GM06990 (cell line): ENCODE results near the gene RPL35.

Experiments
- DNase-seq: peaks from one replicate; pipeline ENCODE4 v3.0.0-alpha.2; 2011; ENCODE audit not compliant: insufficient read length; ENCODE audit errors: extremely low read depth
- H3K27me3 ChIP-seq: replicated peaks from 2 replicates; pipeline ENCODE4 v1.6.0; 2011; ENCODE audit warnings: low read length; ENCODE audit not compliant: control insufficient read depth, insufficient read depth
- H3K36me3 ChIP-seq: 2 replicates; pipeline ENCODE4 v1.5.1; 2011; ENCODE audit warnings: low read length; ENCODE audit not compliant: control insufficient read depth, insufficient read depth
- H3K4me3 ChIP-seq: replicated peaks from 2 replicates; pipeline ENCODE4 v1.5.1; 2011; ENCODE audit warnings: low read depth, mild to moderate bottlenecking, control low read depth, low read length
- CTCF ChIP-seq: IDR thresholded peaks from 2 replicates; pipeline ENCODE4 v1.5.1; 2011; ENCODE audit warnings: low read length, control low read depth, mild to moderate bottlenecking, inconsistent platforms; ENCODE audit not compliant: insufficient read depth, poor library complexity, severe bottlenecking

Gene RPL35

GRCh38 chr9:124861342-124862229, at the start of gene RPL35, which contains the start of gene ARPC5L:
Gene RPL35, minus strand, starts transcription at chr9:124861957. Its CDS starts 45 bp downstream, at chr9:124861912.
Gene ARPC5L, plus strand, starts transcription at chr9:124862130. Its CDS starts 7,161 bp downstream, at chr9:124869291.
- H3K27me3 ChIP-seq: no peaks in the 10 kb centered on the region
- DNase-seq: peak; percentile 98
- TF ChIP-seq CTCF: peak; percentile 22

GRCh38 chr9:124908098-124908497, 46.3 kb upstream of the RPL35 start:
- peaks cover 12% of the 10 kb centered on the region for H3K36me3 ChIP-seq

More at GRCh38 chr9:124861342-124862229, at the start of gene RPL35, which contains the start of gene ARPC5L:
- Histone ChIP-seq H3K4me3 (peak within 1 kb of the TSS; percentile 95), H3K36me3 (peaks cover 35% of the 10 kb centered on the region)

GRCh38 chr9:124906966-124907365, 45.2 kb upstream of the RPL35 start:
- Histone ChIP-seq H3K27me3 (no peaks in the 10 kb centered on the region), H3K36me3 (peaks cover 12% of the 10 kb centered on the region), H3K4me3 (no peak overlapping the region)
- no peak for DNase-seq
- no peak for TF ChIP-seq CTCF

More at GRCh38 chr9:124908098-124908497, 46.3 kb upstream of the RPL35 start:
- no peak for TF ChIP-seq CTCF
- H3K27me3 ChIP-seq: no peaks in the 10 kb centered on the region
- no peak for DNase-seq
- no peak overlapping the region for H3K4me3 ChIP-seq

- Histone ChIP-seq H3K27me3 (no peaks in the 10 kb centered on the region), H3K36me3 (peaks cover 18% of the 10 kb centered on the region), H3K4me3 (no peak overlapping the region)
- no peak for DNase-seq
- TF ChIP-seq CTCF: no peak
Observed at GRCh38 chr9:124899845-124900244, 38.1 kb upstream of the RPL35 start.

- H3K36me3 ChIP-seq: peaks cover 21% of the 10 kb centered on the region
- H3K4me3 ChIP-seq: no peak overlapping the region
- no peak for TF ChIP-seq CTCF
- DNase-seq: no peak
- no peaks in the 10 kb centered on the region for H3K27me3 ChIP-seq
Observed at GRCh38 chr9:124897570-124898460, 36.1 kb upstream of the RPL35 start.
